Ectodermal cell (in vitro differentiated cells): ENCODE results near the gene CDKN2C.

Experiments used
- H3K27ac ChIP-seq: 2 replicates; pipeline ENCODE4 v1.7.0; 2013; ENCODE audit warnings: mild to moderate bottlenecking, low read depth, low read length; ENCODE audit not compliant: insufficient read depth, poor library complexity, severe bottlenecking
- H3K27me3 ChIP-seq: 2 replicates; pipeline ENCODE4 v1.7.0; 2013; ENCODE audit warnings: mild to moderate bottlenecking, low read length; ENCODE audit not compliant: insufficient read depth, control insufficient read depth, poor library complexity, severe bottlenecking
- H3K36me3 ChIP-seq: one replicate; pipeline ENCODE4 v1.7.0; 2013; ENCODE audit warnings: low read length; ENCODE audit not compliant: control insufficient read depth, insufficient read depth
- H3K4me1 ChIP-seq: one replicate; pipeline ENCODE4 v1.7.0; 2013; ENCODE audit warnings: low read length; ENCODE audit not compliant: control insufficient read depth, insufficient read depth
- H3K4me3 ChIP-seq: 2 replicates; pipeline ENCODE4 v1.7.0; 2013; ENCODE audit warnings: low read depth, low read length, control low read depth; ENCODE audit not compliant: insufficient read depth
- H3K9me3 ChIP-seq: 2 replicates; pipeline ENCODE4 v1.7.0; 2013; ENCODE audit warnings: mild to moderate bottlenecking, low read length, moderate library complexity; ENCODE audit not compliant: control insufficient read depth
- WGBS, 2 experiments: methylation state at CpG; one replicate each; pipeline ENCODE4 v1.1.7; 2013; ENCODE audit warnings: missing lambda C conversion rate in 2 of 2; 5-methylcytosine and 5-hydroxymethylcytosine counted together

CDKN2C gene

GRCh38 chr1:50979937-50980336, 9.9 kb downstream of the CDKN2C start:
- Histone ChIP-seq H3K27me3 (peaks cover 98% of the 10 kb centered on the region), H3K4me1 (peaks cover 6% of the 10 kb centered on the region), H3K27ac (no peak overlapping the region), H3K4me3 (no peak overlapping the region), H3K9me3 (no peaks in the 10 kb centered on the region), H3K36me3 (no peaks in the 10 kb centered on the region)
- WGBS, 2 experiments = 83% methylated on average over 1 of the region's 1 CpG; no CpG with 5 or more reads in 1 of the 2 experiments

DNA sequence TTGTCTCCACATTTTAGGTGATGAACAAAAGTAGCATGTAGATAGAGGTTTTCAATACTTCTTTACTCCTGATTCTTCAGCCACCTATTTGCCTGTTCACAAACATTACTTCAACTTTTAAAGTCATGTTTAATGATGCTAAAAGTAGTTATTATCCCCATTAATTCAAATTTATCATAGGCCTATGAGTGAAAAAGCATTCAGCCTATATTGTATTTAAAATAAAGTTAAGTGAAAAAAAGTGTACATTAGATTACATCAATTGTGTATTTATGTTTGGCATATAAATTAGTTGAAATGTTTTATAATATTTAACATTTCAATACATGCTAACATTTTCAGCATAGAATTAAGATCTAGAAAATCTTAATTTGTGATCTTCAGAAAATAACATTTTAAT, 10.5 kb downstream of the CDKN2C start:
- Histone ChIP-seq H3K27ac (no peak overlapping the region), H3K4me1 (peaks cover 6% of the 10 kb centered on the region), H3K27me3 (peaks cover 98% of the 10 kb centered on the region), H3K36me3 (no peaks in the 10 kb centered on the region), H3K4me3 (no peak overlapping the region), H3K9me3 (no peaks in the 10 kb centered on the region)

- WGBS, 2 experiments = 84 to 85% methylated on average over 1 of the region's 1 CpG
- Histone ChIP-seq H3K27ac (no peak overlapping the region), H3K36me3 (no peaks in the 10 kb centered on the region), H3K9me3 (no peaks in the 10 kb centered on the region), H3K4me1 (peaks cover 6% of the 10 kb centered on the region), H3K4me3 (no peak overlapping the region), H3K27me3 (peaks cover 92% of the 10 kb centered on the region)
These were observed 11.7 kb downstream of the CDKN2C start for GRCh38 chr1:50981741-50982140.

DNA sequence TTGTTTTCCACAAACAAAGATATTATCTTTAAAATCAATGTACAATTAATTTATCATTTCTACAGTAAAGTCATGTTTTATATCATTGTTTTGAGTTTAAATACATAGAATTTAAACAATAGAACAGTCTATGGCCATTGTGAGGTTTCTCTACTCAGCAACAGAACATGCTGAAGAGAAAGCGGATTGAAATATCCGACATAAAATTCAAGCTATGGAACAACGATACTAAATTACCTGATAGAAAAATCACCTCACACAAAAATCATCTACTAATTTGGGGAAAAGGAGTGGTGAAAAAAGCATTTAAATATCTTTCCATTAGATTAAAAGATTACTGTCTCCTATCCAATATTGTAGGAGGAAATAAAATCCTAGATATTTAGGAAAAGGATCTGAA, 12.6 kb downstream of the CDKN2C start:
- H3K36me3 ChIP-seq = no peaks in the 10 kb centered on the region
- no peaks in the 10 kb centered on the region for H3K9me3 ChIP-seq
- no peaks in the 10 kb centered on the region for H3K4me1 ChIP-seq
- peaks cover 83% of the 10 kb centered on the region for H3K27me3 ChIP-seq
- WGBS, 2 experiments = 85% methylated on average over 2 of the region's 3 CpGs; no CpG with 5 or more reads in 1 of the 2 experiments
- no peak overlapping the region for H3K4me3 ChIP-seq
- H3K27ac ChIP-seq = no peak overlapping the region

DNA sequence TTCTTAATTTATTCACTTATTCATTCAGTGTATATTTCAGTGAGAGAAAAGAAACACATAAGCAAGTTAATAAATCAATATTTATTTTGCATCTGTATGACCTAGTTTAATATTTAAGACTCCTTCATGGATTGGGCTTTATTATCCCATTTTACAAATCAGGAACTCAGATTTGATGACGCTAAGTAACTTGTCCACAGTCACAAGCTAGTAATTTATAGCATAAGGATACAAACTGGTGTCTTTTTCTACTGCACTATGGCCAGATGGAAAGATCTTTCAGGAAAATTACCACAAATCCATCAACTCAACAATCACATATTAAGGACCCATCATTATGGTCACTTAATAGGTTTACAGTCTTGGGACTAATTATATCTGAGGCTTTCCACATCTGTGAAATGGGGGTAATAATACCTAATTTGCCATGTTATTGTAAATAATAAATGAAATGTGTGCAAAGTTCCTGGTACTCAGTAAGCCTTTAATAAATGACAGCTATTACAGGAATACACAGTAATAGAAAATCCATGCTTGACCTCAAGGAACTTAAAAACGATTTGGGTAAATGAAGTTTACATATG, 13.3 kb downstream of the CDKN2C start:
- no peak overlapping the region for H3K27ac ChIP-seq
- H3K4me1 ChIP-seq = no peaks in the 10 kb centered on the region
- H3K4me3 ChIP-seq = no peak overlapping the region
- H3K9me3 ChIP-seq = no peaks in the 10 kb centered on the region
- H3K27me3 ChIP-seq = peaks cover 76% of the 10 kb centered on the region
- WGBS, 2 experiments = 50 to 60% methylated on average over 2 of the region's 2 CpGs
- H3K36me3 ChIP-seq = no peaks in the 10 kb centered on the region

DNA sequence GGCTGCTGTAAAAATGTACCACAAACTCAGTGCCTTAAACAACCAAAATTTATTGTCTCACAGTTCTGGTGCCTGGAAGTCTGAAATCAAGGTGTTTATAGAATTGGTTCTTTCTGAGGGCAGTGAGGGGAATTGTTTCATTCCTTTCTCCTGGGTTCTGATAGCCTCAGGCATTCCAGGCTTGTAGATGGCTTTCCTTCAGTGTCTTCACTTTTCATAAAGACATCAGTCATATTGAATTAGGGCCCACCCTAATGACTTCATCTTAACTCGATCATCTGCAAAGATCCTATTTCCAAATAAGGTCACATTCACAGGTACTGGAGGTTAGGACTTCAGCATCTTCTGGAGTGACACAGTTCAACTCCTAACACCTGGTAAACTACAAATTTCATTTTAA, 15.0 kb downstream of the CDKN2C start:
- H3K9me3 ChIP-seq = no peaks in the 10 kb centered on the region
- H3K27me3 ChIP-seq = peaks cover 59% of the 10 kb centered on the region
- WGBS, 2 experiments = 27 to 41% methylated on average over 1 of the region's 1 CpG
- no peak overlapping the region for H3K4me3 ChIP-seq
- H3K36me3 ChIP-seq = no peaks in the 10 kb centered on the region
- no peaks in the 10 kb centered on the region for H3K4me1 ChIP-seq
- no peak overlapping the region for H3K27ac ChIP-seq

- Histone ChIP-seq H3K27ac (no peak overlapping the region), H3K9me3 (no peaks in the 10 kb centered on the region), H3K27me3 (peaks cover 43% of the 10 kb centered on the region), H3K36me3 (no peaks in the 10 kb centered on the region), H3K4me1 (no peaks in the 10 kb centered on the region), H3K4me3 (no peak overlapping the region)
- 88 to 91% methylated on average over 3 of the region's 4 CpGs for WGBS, 2 experiments
These were observed 16.6 kb downstream of the CDKN2C start for GRCh38 chr1:50986653-50987052.

GRCh38 chr1:50989694-50990093, 19.6 kb downstream of the CDKN2C start:
- Histone ChIP-seq H3K27me3 (peaks cover 14% of the 10 kb centered on the region), H3K9me3 (no peaks in the 10 kb centered on the region), H3K27ac (no peak overlapping the region), H3K36me3 (no peaks in the 10 kb centered on the region), H3K4me3 (no peak overlapping the region), H3K4me1 (no peaks in the 10 kb centered on the region)
- WGBS, 2 experiments = 94 to 100% methylated on average over 1 to 2 of the region's 2 CpGs

- Histone ChIP-seq H3K27ac (no peak overlapping the region), H3K4me3 (no peak overlapping the region), H3K4me1 (no peaks in the 10 kb centered on the region), H3K27me3 (no peaks in the 10 kb centered on the region), H3K36me3 (no peaks in the 10 kb centered on the region), H3K9me3 (no peaks in the 10 kb centered on the region)
- WGBS, 2 experiments = 86 to 90% methylated on average over 2 of the region's 3 CpGs
These were observed 22.7 kb downstream of the CDKN2C start for GRCh38 chr1:50992532-50993318.

- Histone ChIP-seq H3K36me3 (no peaks in the 10 kb centered on the region), H3K4me1 (no peaks in the 10 kb centered on the region), H3K4me3 (no peak overlapping the region), H3K9me3 (no peaks in the 10 kb centered on the region), H3K27ac (no peak overlapping the region), H3K27me3 (no peaks in the 10 kb centered on the region)
- WGBS, 2 experiments = 89 to 94% methylated on average over 3 of the region's 3 CpGs
These were observed 23.6 kb downstream of the CDKN2C start for GRCh38 chr1:50993645-50994044.
